HL-60 (cell line): ENCODE results near the gene HES7.
"Not testable (repeated sequence)": the region's sequence is repeated elsewhere in the genome, so short reads cannot be mapped to it uniquely, and the experiment has no call there.

Experiments used
- GABPA ChIP-seq: IDR thresholded peaks from 2 replicates; pipeline ENCODE4 v1.6.1; 2012; ENCODE audit warnings: low read depth
- POLR2AphosphoS5 ChIP-seq: IDR thresholded peaks from 2 replicates; pipeline ENCODE4 v1.6.1; 2012; ENCODE audit warnings: low read depth
- REST ChIP-seq: IDR thresholded peaks from 2 replicates; pipeline ENCODE4 v1.6.1; 2012; ENCODE audit warnings: low read depth; ENCODE audit not compliant: insufficient replicate concordance
- SPI1 ChIP-seq: IDR thresholded peaks from 2 replicates; pipeline ENCODE4 v1.6.1; 2012; ENCODE audit warnings: low read depth, mild to moderate bottlenecking, borderline replicate concordance
- TF ChIP-seq, protein P1 (sequence below): IDR thresholded peaks from one replicate; pipeline ENCODE4 v1.5.1; 2011; ENCODE audit warnings: low read length, control low read depth, inconsistent platforms; ENCODE audit not compliant: insufficient read depth

DNA sequence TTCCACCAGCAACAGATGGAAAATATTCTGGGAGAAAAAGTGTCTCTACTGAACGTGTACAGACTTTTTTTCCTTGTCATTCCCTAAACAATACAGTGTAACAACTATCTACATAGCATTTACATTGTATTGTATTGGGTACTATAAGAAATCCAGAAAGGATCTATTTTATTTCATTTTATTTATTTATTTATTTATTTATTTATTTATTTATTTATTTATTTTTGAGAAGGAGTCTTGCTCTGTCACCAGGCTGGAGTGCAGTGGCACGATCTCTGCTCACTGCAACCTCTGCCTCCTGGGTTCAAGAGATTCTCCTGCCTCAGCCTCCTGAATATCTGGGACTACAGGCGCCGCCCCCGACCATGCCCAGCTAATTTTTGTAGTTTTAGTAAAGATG, 46.0 kb downstream of the HES7 start:
- TF ChIP-seq, protein P1, sequence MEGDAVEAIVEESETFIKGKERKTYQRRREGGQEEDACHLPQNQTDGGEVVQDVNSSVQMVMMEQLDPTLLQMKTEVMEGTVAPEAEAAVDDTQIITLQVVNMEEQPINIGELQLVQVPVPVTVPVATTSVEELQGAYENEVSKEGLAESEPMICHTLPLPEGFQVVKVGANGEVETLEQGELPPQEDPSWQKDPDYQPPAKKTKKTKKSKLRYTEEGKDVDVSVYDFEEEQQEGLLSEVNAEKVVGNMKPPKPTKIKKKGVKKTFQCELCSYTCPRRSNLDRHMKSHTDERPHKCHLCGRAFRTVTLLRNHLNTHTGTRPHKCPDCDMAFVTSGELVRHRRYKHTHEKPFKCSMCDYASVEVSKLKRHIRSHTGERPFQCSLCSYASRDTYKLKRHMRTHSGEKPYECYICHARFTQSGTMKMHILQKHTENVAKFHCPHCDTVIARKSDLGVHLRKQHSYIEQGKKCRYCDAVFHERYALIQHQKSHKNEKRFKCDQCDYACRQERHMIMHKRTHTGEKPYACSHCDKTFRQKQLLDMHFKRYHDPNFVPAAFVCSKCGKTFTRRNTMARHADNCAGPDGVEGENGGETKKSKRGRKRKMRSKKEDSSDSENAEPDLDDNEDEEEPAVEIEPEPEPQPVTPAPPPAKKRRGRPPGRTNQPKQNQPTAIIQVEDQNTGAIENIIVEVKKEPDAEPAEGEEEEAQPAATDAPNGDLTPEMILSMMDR, result not testable (repeated sequence)
- TF ChIP-seq REST, GABPA, POLR2AphosphoS5, SPI1: not testable (repeated sequence)
